Caco-2 (cell line): ENCODE data around the gene GTPBP3. TPM values are rescaled to one million over a fixed set of nuclear protein-coding genes. Genes with fewer than 3 reads are reported as not detected.

ENCODE experiments used
- BruUV-seq: library from RNA; stranded (reverse); fragments of 400-500 nt; replicated peaks from 2 replicates; lab custom pipeline; 2021; lab: Mats Ljungman, UMichigan
- CTCF ChIA-PET: fragments of 300-600 bp; sonication (Branson Sonifier 250); formaldehyde crosslinking; loops from one replicate; lab custom pipeline; 2022; ENCODE audit warnings: antibody characterized with exemption; lab: Charles Lee
- POLR2A ChIA-PET: fragments of 300-600 bp; sonication (Branson Sonifier 250); formaldehyde crosslinking; loops from one replicate; lab custom pipeline; 2022; ENCODE audit warnings: antibody characterized with exemption; lab: Charles Lee
- DNase-seq, 2 experiments: peaks; one replicate each; pipeline versions ENCODE4 v3.0.0 to v3.0.0-alpha.2; 2020 to 2022
- H3K27me3 ChIP-seq: replicated peaks from 2 replicates; pipeline ENCODE4 v1.6.0; 2011; ENCODE audit warnings: low read length; ENCODE audit not compliant: control insufficient read depth, insufficient read depth
- H3K36me3 ChIP-seq: 2 replicates; pipeline ENCODE4 v1.5.1; 2011; ENCODE audit warnings: low read length; ENCODE audit not compliant: control insufficient read depth, insufficient read depth
- H3K4me1 ChIP-seq: fragments of 250-450 bp; sonication (Bioruptor Pico); 2 replicates; pipeline ENCODE4 v1.5.1; 2020; ENCODE audit warnings: mild to moderate bottlenecking
- H3K4me3 ChIP-seq: 2 replicates; pipeline ENCODE4 v1.5.1; 2011; ENCODE audit warnings: low read depth, mild to moderate bottlenecking, control low read depth, low read length
- H3K9me3 ChIP-seq: fragments of 250-450 bp; sonication (Bioruptor Pico); 2 replicates; pipeline ENCODE4 v1.5.1; 2020; ENCODE audit warnings: mild to moderate bottlenecking, moderate library complexity
- H3K27ac Mint-ChIP-seq: one replicate; pipeline ENCODE4 v1.8.0; 2022; ENCODE audit warnings: mixed read lengths; ENCODE audit not compliant: unreplicated experiment
- H3K27me3 Mint-ChIP-seq: one replicate; pipeline ENCODE4 v1.8.0; 2022; ENCODE audit warnings: mixed read lengths; ENCODE audit not compliant: insufficient read depth, unreplicated experiment
- H3K36me3 Mint-ChIP-seq: one replicate; pipeline ENCODE4 v1.8.0; 2022; ENCODE audit warnings: mild to moderate bottlenecking, mixed read lengths; ENCODE audit not compliant: insufficient read depth, unreplicated experiment
- H3K4me1 Mint-ChIP-seq: one replicate; pipeline ENCODE4 v1.8.0; 2022; ENCODE audit warnings: low read depth, mixed read lengths; ENCODE audit not compliant: unreplicated experiment
- H3K4me3 Mint-ChIP-seq: one replicate; pipeline ENCODE4 v1.8.0; 2022; ENCODE audit warnings: mild to moderate bottlenecking, moderate library complexity, mixed read lengths; ENCODE audit not compliant: unreplicated experiment
- H3K9me3 Mint-ChIP-seq: one replicate; pipeline ENCODE4 v1.8.0; 2022; ENCODE audit warnings: mixed read lengths; ENCODE audit not compliant: unreplicated experiment
- CTCF ChIP-seq, 2 experiments: fragments of 200-600 bp in 1 of 2; IDR thresholded peaks; 1 replicate in 1 of 2; 2 replicates in 1 of 2; pipeline versions ENCODE4 v1.5.1 to v1.8.0; 2011 to 2022; ENCODE audit warnings: antibody characterized with exemption in 1 of 2, control low read depth in 1 of 2, inconsistent platforms in 1 of 2, low read depth in 1 of 2, low read length in 1 of 2, mild to moderate bottlenecking in 1 of 2, moderate library complexity in 1 of 2; ENCODE audit not compliant: insufficient read depth in 1 of 2, severe bottlenecking in 1 of 2, unreplicated experiment in 1 of 2
- intact Hi-C: fragments of 100-400 bp; cut with micrococcal nuclease; formaldehyde crosslinking; loops from one replicate; pipeline ENCODE4 v1.10.0; 2022; ENCODE audit not compliant: unreplicated experiment
- total RNA-seq: library from RNA; stranded (reverse); gene quantifications from 2 replicates; pipeline ENCODE4 v1.2.3, GENCODE V29; 2022

GTPBP3 gene
- total RNA-seq, 1 experiment from 2014 or later = 50.7 TPM

DNA sequence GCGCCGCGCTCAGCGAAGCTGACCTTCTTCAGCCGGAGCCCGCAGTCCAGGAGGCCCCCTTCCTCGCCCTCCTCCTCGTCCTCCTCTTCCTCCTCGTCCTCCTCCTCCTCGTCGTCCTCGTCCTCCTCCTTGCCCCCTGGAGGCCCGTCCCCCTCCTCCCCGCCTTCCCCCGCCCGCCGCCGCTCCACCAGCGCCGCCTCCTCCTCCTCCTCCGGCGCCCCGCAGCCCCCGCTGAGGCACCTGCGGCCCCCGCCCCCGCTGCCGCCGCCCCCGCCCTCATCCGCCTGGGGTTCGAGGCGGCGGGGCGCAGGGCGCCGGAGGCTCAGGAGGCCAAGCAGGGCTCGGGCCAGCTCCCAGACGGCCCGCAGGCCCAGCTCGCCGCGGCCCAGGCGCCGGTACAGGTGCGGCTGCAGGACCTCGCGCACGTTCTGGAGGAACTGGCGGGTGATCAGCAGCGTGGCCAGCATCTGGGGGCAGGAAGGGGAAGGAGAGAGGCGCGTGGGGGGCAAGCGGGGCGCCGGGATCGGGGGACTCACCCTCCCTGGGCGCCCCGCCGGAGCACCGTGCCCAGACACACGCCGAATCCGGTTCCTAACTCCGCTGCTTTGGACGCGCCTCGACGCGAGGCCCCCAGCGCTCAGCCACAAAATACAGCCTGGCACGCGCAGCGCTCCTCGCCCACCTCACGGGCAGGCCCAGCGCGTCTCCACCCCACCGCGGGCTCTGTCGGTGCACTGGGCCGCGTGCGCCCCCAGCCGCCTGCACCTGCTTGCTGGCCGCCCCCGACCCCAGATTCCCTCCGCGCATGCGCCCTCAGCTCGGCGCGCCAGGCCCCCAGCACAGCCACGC, 8.6 kb upstream of the GTPBP3 start:
- peak in 1 of 2 experiments; percentile 56 for DNase-seq
- intact Hi-C loops = loop anchor here (5.0 kb wide), 1 partner anchor 36 kb away; no protein-coding TSS in a partner anchor

GRCh38 chr19:17329366-17330261, 7.7 kb upstream of the GTPBP3 start:
- H3K36me3 ChIP-seq = peaks cover 1% of the 10 kb centered on the region
- no peak for DNase-seq
- H3K27me3 Mint-ChIP-seq = no peaks in the 10 kb centered on the region
- no TSS peak for BruUV-seq
- H3K9me3 Mint-ChIP-seq = no peaks in the 10 kb centered on the region
- ChIA-PET POLR2A (interaction anchor here (1.1 to 2.9 kb wide), 2 partner anchors 20 to 76 kb away, joined by 3 to 17 read pairs; partner anchors contain the start of genes BST2 and DDA1), CTCF (interaction anchor here (0.6 to 1.6 kb wide), 3 partner anchors 17 to 24 kb away, joined by 3 read pairs; partner anchors contain the start of gene MRPL34)
- H3K27me3 ChIP-seq = no peaks in the 10 kb centered on the region
- H3K4me3 ChIP-seq = peak overlapping the region; percentile 57
- H3K4me1 Mint-ChIP-seq = no peaks in the 10 kb centered on the region
- intact Hi-C loops = loop anchor here (5.0 kb wide), 1 partner anchor 37 kb away; no protein-coding TSS in a partner anchor
- no peaks in the 10 kb centered on the region for H3K9me3 ChIP-seq
- no peak for TF ChIP-seq CTCF (IDR thresholded peaks at IDR 0.05; ENCODE audit: insufficient read depth in 1 of 2, low read depth in 1 of 2, low read length in 1 of 2, severe bottlenecking in 1 of 2, unreplicated experiment in 1 of 2)
- H3K4me3 Mint-ChIP-seq = peak overlapping the region; percentile 75
- H3K27ac Mint-ChIP-seq = peak overlapping the region; percentile 21
- peaks cover 24% of the 10 kb centered on the region for H3K4me1 ChIP-seq
- peaks cover 24% of the 10 kb centered on the region for H3K36me3 Mint-ChIP-seq

More for the DNA sequence above, 8.6 kb upstream of the GTPBP3 start:
- Mint-ChIP-seq H3K27me3 (no peaks in the 10 kb centered on the region), H3K27ac (peak overlapping the region; percentile 50), H3K4me3 (peak overlapping the region; percentile 75), H3K4me1 (no peaks in the 10 kb centered on the region), H3K36me3 (peaks cover 21% of the 10 kb centered on the region), H3K9me3 (no peaks in the 10 kb centered on the region)
- Histone ChIP-seq H3K4me1 (peaks cover 20% of the 10 kb centered on the region), H3K4me3 (peak overlapping the region; percentile 57), H3K9me3 (no peaks in the 10 kb centered on the region), H3K36me3 (peaks cover 1% of the 10 kb centered on the region), H3K27me3 (no peaks in the 10 kb centered on the region)
- BruUV-seq = no TSS peak
- CTCF ChIA-PET = interaction anchor here (0.6 to 1.6 kb wide), 5 partner anchors 16 to 176 kb away, joined by 3 to 13 read pairs (median 3); partner anchors contain the start of genes DDA1 and MRPL34
- no peak for TF ChIP-seq CTCF (IDR thresholded peaks at IDR 0.05; ENCODE audit: insufficient read depth in 1 of 2, low read depth in 1 of 2, low read length in 1 of 2, severe bottlenecking in 1 of 2, unreplicated experiment in 1 of 2)
- POLR2A ChIA-PET = interaction anchor here (0.6 to 2.9 kb wide), 3 partner anchors 19 to 77 kb away, joined by 3 to 17 read pairs (median 3); partner anchors contain the start of genes BST2 and DDA1
